ENCODE measurements around the gene CDKL5.
A peak's percentile ranks its signal among the peaks of the same experiment; 100 is the strongest.

CDKL5 gene

DNA sequence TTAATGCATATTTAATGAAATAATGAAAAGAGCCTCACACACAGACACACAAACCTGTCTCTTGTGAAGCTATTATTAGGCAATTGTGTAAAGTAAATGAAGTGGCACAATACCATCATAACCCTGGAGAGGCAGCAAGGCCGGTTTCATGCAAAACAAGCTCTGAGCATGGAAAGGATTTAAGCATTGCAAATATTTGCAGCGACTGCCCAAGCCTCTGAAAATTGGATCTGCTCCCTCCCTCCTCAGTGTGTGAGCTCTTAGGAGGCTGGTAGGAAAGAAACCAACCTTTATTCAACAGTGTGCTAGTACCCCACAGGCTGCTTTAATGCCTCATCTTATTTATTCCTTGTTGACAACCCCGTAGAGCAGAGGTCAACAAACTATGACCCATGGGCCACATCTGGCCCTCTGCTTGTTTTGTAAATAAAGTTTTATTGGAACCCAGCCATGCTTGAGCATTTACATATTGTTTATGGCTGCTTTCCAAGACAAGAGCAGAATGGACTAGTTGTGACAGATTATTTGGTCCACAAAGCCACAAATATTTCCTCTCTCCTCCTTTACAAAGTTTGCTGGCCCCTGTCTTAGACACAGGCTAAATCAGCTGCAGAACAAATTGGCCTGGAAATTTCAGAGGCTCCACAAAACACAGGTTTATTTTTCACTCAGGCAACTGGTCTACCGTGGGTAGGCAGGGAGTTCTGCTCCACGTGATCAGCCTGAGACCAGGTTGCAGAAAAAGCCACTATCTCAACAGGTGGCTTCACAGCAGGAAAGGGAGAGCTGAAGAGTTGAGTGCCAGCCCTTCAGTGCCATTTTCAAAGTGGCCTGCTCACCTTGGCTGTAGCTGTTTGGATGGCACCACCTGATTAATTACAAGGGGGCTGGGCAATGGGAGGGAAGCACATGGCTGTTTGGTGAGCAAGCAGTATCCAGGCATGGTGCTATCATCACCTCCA, 229.7 kb downstream of the CDKL5 start:
- DNase-seq = peak; percentile 19 to 46

DNA sequence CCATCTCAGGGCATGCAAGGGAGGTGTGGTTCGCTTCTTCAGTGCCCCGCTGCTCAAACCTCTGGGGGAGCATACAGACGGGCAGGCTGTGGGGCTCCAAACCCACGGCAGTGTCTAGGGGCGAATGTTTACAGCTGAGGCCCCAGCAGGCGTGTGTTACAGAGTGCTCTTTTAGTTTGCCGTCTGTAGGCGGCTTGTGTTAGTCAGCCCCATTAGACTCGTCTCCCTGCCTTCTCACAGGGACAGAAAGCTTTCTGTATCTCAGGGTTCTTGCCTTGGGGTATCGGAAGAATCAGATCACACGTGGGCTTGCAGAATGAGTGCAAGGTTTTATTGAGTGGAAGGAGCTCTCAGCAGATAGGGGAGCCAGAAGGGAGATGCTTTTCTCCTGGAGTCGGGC, 235.9 kb downstream of the CDKL5 start:
- no peak for DNase-seq

DNA sequence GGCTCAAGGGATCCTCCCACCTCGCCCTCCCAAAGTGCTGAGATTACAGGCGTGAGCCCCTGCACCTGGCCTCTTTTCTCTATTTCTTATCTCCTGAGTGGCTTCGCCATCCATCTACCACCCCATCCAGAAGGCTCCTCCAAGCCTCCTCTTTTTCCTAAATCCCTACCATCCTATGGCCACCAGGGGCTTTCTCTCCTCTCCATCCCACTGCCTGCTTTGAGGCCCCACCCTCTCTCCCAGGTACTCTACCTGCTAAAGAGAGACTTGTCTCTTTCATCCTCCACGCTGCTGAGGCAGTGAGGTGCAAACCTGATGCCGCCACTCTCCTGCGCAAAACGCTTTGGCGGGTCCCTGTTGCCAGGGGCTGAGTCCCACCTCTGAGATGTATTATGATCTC, 239.5 kb downstream of the CDKL5 start:
- no peak for DNase-seq

DNA sequence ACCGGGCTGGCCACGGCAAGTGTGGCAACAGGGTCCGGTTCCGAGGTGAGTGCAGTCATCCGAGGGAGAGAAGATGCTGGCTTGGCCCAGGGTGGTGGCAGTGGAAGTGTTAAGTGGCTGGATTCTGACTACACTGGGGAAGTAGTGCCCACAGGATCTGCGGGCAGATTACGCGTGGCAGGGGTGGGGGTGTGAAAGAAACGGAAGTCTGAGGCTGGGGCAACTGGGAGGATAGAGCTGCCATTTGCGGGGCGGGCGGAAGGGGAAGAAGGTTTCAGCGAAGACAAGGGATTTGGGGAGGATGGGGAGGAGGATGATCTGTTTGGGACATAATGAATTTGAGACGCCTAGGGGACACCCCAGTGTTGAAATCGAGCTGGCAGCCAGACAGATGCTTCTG, 241.2 kb downstream of the CDKL5 start:
- no peak for DNase-seq

DNA sequence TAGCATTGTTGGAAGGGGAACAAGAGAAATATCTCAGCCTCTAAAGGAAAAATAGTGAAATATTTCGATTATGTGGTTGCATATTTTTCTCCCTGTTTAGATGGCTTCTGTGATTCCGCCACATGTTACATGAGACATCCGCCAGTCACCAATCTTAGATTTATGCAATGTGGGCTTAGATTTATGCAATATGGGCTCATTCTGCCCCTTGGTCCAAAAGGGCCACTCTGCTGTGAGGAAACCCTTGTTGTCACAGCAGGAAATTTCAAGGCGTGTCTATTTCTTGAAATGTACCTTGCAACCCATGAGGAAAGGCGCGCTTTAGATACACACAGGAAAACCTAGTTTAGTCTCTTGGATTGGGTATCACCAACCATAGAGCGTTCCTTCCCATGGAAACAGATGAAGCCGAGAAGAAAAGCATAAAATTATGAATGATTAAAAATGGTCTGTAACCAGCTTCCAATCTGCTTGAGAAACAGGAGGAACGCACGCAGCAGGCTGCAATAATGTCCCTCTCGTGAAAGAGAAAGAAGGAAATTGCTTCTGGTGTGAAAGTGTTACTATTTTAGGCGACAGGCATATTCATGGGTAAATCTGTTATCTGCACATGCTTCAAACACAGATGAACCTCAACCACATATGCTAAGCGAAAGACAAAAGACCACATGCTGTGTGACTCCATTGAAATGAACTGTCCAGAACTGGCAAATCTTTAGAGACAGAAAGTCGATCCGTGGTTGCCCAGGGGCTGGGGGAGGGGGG, 242.8 kb downstream of the CDKL5 start:
- no peak for DNase-seq

DNA sequence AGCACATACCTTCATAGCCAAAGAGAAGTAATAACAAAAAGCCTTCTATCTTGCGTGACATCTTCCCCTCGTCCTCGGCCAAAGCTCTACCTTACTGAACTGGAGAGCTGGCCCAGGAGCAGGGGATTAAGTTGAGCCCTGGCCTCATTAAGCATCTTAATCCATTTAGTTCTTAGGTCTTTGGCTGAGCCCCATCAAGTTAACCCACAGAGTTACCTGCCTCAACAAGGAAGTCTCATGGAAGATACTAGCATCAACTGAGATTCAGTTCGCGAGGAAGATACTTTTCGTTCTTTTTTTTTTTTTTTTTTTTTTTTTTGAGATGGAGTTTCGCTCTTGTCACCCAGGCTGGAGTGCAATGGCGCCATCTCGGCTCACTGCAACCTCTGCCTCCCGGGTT, 246.6 kb downstream of the CDKL5 start, which contains the start of gene RS1:
Gene RS1 (minus strand): TSS at position 101 of the 400 bp plus-strand sequence. CDS start 40 bp downstream, at position 61.
- peak; percentile 81 to 87 for DNase-seq

DNA sequence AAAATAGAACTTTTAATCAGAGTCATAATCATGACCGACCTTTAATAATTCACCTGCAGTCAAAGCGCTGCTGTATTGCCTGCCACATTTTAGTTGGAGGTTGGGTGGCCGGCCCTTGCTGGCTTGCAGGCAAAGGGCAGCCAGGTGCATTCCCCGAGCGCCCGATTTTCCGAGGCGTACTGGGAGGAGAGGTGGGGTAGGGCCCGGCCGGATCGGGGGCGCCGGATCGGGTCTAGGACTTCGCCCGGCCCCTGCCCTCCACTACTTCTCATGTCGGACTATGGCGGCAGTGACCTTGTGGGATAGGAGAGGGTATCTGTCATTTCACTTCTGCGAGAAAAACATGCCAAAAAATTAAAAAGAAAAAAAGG, 249.0 kb downstream of the CDKL5 start:
- no peak for DNase-seq

DNA sequence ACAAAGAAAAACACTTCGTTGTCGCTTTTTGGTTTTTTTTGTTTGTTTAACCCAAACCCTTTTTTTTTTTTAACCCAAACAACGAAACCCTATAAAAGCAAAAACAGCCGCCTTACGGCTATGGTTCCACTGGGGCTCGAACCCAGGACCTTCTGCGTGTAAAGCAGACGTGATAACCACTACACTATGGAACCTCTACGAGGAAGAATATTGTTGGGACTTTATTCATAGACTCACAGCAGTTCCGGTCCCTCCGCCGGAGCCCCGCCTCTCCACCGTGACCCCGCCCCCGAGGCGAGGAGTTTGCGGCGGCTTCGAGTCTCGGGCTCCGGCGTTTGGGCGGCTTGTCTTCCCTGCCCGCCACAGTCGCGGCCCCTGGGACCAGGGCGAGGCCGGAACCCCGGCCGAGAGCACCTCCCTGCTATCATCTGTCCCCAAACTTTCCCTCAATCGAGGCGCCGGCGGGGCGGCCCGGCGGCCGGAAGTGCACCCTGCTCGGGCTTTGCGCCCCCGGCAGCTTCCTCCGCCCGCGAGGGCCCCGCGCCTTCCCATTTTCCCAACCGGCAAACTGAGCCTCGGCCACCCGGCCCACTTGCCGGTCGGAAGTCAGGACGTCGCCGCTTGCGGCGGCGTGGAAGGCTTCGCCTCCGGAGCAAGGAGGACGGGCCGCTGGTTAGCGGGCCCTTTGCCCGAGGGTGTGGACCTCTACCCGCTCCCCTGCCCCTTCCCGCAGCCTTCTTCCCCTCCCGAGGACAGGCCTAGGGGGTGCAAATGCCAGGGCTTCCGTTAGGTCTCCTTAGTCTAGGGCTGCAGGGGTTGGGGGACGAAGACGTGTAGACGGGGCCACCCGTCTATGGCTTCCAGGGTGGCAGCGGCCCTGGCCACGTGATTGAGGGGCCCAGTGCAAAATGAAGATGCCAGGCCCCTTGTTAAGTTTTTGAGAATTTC, 249.7 kb downstream of the CDKL5 start:
- DNase-seq = peak; percentile 52 to 84

DNA sequence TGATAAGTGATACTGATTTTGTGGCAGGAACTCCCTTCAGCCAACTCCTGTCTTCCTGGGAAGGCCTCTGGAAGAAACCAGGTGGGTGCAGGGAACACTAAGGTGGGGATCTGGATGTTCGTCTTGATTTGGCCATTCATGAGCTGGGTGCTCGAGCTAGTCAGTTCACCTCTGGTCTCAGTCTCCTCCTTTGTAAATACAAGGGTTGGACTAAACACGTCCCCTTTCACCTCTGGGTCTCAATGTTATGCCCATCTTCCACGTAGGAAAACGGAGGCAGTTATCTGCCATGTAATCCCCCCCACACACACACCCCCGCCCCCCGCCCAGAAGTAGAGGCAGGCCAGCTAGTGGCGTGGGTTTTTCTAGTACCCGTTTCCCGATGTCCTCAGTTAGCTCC, 250.6 kb downstream of the CDKL5 start:
- no peak for DNase-seq

DNA sequence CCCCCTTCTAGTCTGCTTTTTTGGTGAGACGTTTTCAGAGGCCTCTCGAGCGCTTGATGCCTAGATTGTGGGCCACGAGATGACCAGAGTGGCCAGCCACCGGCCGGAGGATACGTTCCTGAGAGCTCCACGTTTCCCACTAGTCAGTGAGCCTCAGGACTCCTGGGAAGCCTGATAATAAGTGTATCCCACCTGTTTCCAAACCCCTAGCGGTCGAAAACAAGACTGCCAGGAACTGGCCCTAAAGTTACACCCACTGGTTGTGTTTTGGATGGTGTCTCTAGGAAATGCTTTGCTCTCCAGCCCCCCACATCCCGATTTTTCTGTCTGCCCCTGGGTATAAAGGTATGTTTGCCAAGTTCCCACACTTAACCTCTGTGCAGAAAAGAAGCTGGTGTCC, 251.1 kb downstream of the CDKL5 start:
- peak; percentile 26 to 66 for DNase-seq

DNA sequence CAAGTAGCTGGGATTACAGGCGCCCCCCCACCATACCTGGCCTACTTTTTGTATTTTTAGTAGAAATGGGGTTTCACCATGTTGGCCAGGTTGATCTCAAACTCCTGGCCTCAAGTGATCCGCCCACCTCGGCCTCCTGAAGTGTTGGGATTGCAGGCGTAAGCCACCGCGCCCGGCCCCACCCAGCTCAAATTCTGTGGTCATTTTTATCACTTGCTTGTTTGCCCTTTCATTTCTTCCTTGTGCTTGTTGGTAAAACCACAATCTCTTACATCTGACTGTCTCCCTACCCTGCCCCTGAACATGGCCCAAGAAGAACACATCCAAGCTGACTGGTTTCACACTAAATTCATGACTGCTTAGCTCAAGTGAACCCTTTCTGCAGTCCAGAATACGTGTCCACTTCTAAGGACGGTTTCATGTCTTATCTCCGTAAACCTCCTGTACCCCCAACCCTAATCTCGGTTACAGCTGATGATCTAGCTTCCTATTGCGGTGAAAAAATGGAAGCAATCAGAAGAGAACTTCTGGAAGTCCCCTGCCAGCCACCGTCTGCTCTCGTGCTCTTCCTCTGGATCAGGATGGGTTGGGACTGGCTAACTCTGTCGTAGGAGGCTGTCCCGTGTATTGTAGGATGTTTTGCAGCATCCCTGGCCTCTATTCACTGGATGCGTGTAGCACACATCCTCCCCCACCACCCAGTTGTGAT, 251.9 kb downstream of the CDKL5 start:
- no peak for DNase-seq

DNA sequence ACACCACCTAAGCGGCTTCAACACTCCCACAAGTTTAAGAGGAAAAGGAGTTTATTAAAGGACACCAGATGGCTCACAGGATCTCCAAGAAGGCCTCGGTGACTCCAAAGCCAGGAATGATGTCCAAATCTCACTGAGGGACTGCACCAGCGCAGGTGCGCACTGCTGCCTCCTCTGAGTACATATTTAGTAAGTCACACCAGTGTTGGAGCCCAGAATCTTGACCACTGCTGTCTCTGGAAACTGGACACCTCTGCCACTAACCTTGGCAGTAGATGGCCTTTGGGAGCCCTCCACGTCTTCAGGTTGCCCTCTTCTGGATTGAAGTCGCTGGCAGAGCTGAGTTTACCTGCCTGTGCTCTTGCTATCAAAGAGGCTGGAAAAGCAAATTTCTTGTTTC, 256.6 kb downstream of the CDKL5 start:
- no peak for DNase-seq

DNA sequence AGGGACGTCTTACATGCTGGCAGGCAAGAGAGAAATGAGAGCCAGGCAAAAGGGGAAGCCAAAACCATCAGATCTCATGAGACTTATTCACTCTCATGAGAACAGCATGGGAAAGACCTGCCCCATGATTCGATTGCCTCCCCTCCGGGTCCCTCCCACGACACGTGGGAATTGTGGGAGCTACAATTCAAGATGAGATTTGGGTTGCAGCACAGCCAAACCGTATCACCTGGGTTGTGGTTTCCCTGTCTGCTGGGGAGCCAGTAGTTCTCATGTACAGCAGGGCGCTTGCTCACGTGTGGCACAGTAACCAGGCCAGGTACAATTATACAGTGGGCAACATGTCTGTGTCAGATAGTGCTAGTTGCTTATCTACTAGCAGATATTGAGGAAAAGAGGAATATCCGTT, 257.6 kb downstream of the CDKL5 start:
- DNase-seq = no peak

DNA sequence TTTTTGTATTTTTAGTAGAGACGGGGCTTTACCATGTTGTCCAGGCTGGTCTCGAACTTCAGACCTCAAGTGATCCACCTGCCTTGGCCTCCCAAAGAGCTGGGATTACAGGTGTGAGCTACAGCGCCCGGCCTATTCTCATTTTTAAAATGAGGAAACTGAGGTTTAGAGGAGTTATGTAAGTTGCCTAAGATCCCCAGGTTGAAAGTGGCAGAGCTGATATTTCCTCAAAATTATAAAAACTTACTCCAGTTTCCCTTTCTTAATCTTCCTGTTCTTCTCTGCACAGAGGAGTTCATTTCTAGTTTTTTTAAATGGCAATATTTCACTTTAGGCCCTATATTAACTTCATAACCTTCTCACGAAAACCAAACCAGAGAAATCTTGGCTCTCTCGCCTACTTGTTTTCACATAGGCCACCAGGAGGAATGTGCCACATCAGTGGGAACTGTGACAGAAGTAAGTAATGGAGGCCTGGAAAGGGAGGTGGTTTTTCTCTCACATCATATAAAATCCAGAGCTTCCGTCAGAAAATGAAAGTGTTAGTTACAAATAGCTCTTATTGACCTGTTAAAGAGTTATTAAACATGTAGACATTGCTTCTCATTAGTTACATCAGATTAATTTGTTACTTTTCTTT, 262.6 kb downstream of the CDKL5 start:
- no peak for DNase-seq

DNA sequence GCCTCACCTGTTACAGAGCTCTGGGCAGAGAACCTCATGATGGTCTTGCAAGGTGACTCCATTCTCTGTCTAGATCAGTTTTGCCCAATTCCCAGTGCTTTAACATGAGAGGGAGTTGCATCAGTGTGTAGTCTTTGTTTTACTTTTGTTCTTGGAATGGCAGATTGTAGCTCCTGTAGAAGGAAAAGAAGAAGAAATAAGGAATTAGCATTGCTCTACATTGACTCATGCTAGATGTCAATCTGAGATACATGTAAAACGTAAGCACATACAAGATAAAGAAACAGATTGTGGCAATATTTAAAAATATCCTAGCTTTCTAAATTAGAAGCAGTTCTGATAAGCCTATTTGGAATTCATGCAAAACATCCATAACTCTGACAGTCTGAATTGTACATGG, 266.0 kb downstream of the CDKL5 start:
- DNase-seq = no peak

DNA sequence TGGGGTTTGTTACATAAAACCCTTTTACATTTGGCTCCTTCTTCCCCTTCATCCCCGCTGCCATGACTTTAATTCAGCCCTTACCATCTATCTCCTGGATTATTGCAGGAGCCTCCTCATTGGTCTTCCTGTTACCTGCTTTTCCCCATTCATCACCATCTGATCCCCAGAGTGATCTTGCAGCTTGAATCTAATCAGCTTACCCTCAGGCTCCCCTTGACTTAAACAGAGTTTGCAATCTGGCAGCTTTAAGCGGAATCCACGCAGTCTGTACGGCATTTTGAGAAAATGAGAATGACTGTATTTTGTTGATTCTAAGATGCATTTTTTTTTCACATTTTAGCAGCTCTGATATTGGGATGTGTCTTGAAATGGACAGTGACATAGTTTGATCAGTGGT, 267.1 kb downstream of the CDKL5 start:
- peak; percentile 47 to 82 for DNase-seq

DNA sequence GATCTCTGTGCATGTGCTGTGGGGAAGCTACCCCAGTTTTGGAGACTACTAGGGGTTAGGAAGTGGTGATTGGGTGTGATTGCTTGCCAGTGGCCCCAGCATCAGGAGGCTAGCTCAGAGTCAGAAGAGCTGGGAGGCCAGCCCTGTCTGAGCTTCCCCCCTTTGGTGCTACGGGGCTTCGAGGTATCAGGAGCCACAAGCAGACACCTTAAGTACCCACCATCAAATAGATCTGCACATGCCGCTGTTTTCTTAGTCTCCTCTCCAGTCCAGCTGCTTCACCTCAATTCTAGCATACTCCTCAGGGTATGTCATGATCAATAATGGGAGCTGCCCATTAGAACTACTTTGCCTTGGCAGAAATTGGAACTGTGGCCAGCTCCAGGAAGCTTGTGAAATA, 271.2 kb downstream of the CDKL5 start:
- DNase-seq = no peak

DNA sequence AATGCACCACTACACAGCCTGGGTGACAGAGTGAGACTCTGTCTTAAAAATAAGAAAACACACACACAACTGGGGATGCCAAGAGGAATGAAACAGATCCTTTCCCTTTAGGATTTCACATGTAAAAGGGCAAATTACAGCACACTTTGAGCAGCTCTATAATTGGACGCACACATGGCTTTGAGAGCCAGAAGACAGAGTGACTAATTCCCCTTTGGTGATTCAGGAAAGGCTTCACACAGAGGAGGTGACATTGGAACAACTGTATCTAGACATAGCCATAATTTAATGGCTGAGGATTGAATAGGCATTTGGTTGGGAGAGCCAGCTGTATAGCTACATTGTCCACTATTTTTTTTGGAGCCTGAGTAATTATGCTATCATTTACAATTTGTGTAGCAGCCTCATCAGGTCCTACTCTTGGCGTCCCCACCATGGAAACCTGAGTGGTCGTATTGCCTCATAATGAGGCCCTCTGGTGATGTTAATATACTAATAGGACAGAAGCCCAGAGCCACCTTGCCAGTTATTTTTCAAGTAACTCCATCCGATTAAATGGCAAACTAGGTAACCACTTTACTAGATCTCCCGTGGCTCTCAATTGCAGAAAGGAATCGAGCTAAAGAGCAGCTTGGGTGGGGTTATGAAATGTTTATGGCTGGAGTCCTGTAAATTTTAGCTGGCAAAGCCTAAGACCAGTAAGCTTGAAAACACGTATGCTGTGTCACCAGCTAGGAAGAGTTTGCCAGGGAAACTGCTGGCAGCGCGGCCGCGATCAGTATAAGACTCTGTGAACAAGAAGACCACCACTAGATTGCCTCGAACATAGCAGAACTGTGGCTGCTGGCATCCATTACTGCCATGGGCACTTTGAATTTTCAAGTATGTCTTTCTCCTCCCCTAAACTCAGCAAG, 273.6 kb downstream of the CDKL5 start:
- DNase-seq = no peak

DNA sequence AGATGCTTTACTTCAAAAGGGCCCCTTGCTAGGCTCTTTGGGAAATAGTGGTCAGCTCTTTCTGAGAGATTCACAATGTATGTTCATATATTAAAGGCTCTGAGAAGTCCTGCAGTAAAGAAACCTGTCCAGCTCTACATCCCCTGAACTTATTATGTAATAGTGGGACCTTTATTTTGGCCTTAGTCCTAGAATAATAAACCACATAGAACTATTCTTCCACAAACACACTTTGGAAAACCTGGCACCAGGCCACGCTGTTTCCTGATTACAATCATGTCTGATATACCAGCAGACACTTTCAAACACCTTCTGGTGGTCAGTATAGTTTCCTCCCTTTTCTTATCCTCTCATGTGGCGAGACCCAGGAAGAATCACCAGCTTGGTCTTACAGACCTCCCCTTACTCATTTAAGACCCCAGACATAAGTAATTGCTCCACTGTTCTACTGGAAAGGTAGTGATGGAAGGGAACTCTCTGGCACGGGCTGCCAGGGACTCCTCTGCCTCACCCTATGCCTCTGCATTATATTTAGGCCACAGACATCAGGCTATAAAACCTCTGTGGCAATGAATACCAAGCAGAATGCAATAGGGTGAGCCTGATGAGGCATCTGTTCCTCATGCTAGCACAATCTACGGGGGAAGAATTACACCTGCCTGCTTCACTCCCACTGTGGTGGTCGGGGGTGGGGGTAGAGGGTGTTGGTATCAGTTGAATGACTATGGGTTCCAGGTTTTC, 276.4 kb downstream of the CDKL5 start:
- DNase-seq = no peak
